WTC11 (cell line): ENCODE results near the gene HDC.

Experiments
- CTCF ChIP-seq: fragments of 200-600 bp; IDR thresholded peaks from 2 replicates; pipeline ENCODE4 v1.8.0; 2022; ENCODE audit warnings: antibody characterized with exemption
- ELF4 ChIP-seq: sonication (generic); formaldehyde crosslinking; IDR thresholded peaks from 2 replicates; pipeline ENCODE4 v1.8.1; 2022; ENCODE audit warnings: low read depth, mild to moderate bottlenecking, moderate library complexity, missing genetic modification reagents
- FOXP1 ChIP-seq: sonication (generic); formaldehyde crosslinking; IDR thresholded peaks from 2 replicates; pipeline ENCODE4 v1.8.0; 2022; ENCODE audit warnings: missing genetic modification reagents, mild to moderate bottlenecking, moderate library complexity, borderline replicate concordance
- HMGXB4 ChIP-seq: sonication (generic); formaldehyde crosslinking; IDR thresholded peaks from 2 replicates; pipeline ENCODE4 v1.8.1; 2023; ENCODE audit warnings: mild to moderate bottlenecking, moderate library complexity, missing genetic modification reagents
- RORB ChIP-seq: fragments of 250-450 bp; sonication (Bioruptor Pico); IDR thresholded peaks from 2 replicates; pipeline ENCODE4 v1.9.0; 2021; ENCODE audit warnings: mild to moderate bottlenecking
- USF1 ChIP-seq: sonication (generic); formaldehyde crosslinking; IDR thresholded peaks from 2 replicates; pipeline ENCODE4 v1.8.0; 2022; ENCODE audit warnings: mild to moderate bottlenecking, missing genetic modification reagents
- USF2 ChIP-seq: sonication (generic); formaldehyde crosslinking; IDR thresholded peaks from 2 replicates; pipeline ENCODE4 v1.8.1; 2023; ENCODE audit warnings: mild to moderate bottlenecking, missing genetic modification reagents, moderate library complexity
- ZNF121 ChIP-seq: sonication (generic); formaldehyde crosslinking; IDR thresholded peaks from 2 replicates; pipeline ENCODE4 v1.8.0; 2023; ENCODE audit warnings: missing genetic modification reagents

GRCh38 chr15:50232791-50233190, 32.7 kb downstream of the HDC start:
- TF ChIP-seq CTCF, result no peak
- no peak for TF ChIP-seq ELF4 (CRISPR knock-in tag)
- no peak for TF ChIP-seq FOXP1 (CRISPR knock-in tag)
- no peak for TF ChIP-seq HMGXB4 (CRISPR knock-in tag)
- no peak for TF ChIP-seq USF2 (CRISPR knock-in tag)
- TF ChIP-seq USF1, result no peak
- TF ChIP-seq RORB (CRISPR knock-in tag), result no peak
- no peak for TF ChIP-seq ZNF121
